Activated CD4-positive, alpha-beta memory T cell treated with anti-CD3 and anti-CD28 coated beads for 36 hours (primary cell): ENCODE measurements around the gene CACNA1C. TPM values are rescaled to one million over a fixed set of nuclear protein-coding genes. Genes with fewer than 3 reads are reported as not detected.

Source experiments
- CTCF ChIA-PET: fragments of 350-600 bp; sonication (Branson Sonifier 250); formaldehyde crosslinking; loops from one replicate; lab custom pipeline; 2021; ENCODE audit warnings: antibody characterized with exemption, inconsistent platforms; lab: Charles Lee
- POLR2A ChIA-PET: fragments of 350-600 bp; sonication (Branson Sonifier 250); formaldehyde crosslinking; loops from one replicate; lab custom pipeline; 2021; ENCODE audit warnings: antibody characterized with exemption; lab: Charles Lee
- DNase-seq: peaks from one replicate; pipeline ENCODE4 v3.0.0-alpha.2; 2020
- H3K27ac Mint-ChIP-seq: one replicate; pipeline ENCODE4 v1.8.0; 2021; ENCODE audit warnings: mixed read lengths
- H3K27me3 Mint-ChIP-seq: one replicate; pipeline ENCODE4 v1.8.0; 2021; ENCODE audit warnings: mixed read lengths
- H3K36me3 Mint-ChIP-seq: one replicate; pipeline ENCODE4 v1.8.0; 2021; ENCODE audit warnings: mixed read lengths
- H3K4me1 Mint-ChIP-seq: one replicate; pipeline ENCODE4 v1.8.0; 2021; ENCODE audit warnings: low read depth, mixed read lengths
- H3K4me3 Mint-ChIP-seq: one replicate; pipeline ENCODE4 v1.8.0; 2021; ENCODE audit warnings: mild to moderate bottlenecking, mixed read lengths
- H3K9me3 Mint-ChIP-seq: one replicate; pipeline ENCODE4 v1.8.0; 2021; ENCODE audit warnings: mixed read lengths
- intact Hi-C: fragments of 100-400 bp; cut with micrococcal nuclease; formaldehyde crosslinking; loops from one replicate; pipeline ENCODE4 v1.15.1; 2023
- total RNA-seq, 2 experiments: library from RNA; stranded (reverse); gene quantifications; one replicate each; pipeline ENCODE4 v1.2.3, GENCODE V29; 2021

Gene CACNA1C
- total RNA-seq, 2 experiments from 2014 or later = 0.07 to 0.12 TPM

DNA sequence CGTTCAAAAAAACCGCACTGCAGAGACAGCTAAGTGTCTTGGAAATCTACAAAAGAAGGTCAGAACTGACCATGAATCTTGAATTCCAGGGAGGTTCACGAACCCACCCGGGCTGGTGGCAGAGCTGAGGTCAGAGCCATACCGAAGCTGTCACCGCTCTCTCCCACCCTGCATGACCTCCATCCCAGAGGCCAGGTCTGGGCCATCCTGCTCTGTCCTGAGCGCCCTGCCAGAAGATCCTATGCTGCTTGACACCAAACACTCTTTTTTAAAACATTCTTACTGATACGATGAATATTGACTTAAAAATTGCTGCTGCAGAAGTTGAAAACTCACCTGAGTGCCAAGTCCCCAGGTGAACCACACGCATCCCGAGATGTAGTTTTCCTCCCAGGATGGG is 412.9 kb downstream of the CACNA1C start:
- Mint-ChIP-seq H3K4me1 (no peaks in the 10 kb centered on the region), H3K27me3 (no peaks in the 10 kb centered on the region), H3K9me3 (no peaks in the 10 kb centered on the region), H3K27ac (no peak overlapping the region), H3K4me3 (no peak overlapping the region), H3K36me3 (no peaks in the 10 kb centered on the region)
- CTCF ChIA-PET = no interaction called here
- intact Hi-C loops = no loop called here
- no peak for DNase-seq
- POLR2A ChIA-PET = no interaction called here

GRCh38 chr12:2466211-2466610 is 413.4 kb downstream of the CACNA1C start:
- ChIA-PET CTCF (no interaction called here), POLR2A (no interaction called here)
- Mint-ChIP-seq H3K9me3 (no peaks in the 10 kb centered on the region), H3K27me3 (no peaks in the 10 kb centered on the region), H3K27ac (no peak overlapping the region), H3K36me3 (no peaks in the 10 kb centered on the region), H3K4me1 (no peaks in the 10 kb centered on the region), H3K4me3 (no peak overlapping the region)
- DNase-seq = no peak
- intact Hi-C loops = no loop called here

DNA sequence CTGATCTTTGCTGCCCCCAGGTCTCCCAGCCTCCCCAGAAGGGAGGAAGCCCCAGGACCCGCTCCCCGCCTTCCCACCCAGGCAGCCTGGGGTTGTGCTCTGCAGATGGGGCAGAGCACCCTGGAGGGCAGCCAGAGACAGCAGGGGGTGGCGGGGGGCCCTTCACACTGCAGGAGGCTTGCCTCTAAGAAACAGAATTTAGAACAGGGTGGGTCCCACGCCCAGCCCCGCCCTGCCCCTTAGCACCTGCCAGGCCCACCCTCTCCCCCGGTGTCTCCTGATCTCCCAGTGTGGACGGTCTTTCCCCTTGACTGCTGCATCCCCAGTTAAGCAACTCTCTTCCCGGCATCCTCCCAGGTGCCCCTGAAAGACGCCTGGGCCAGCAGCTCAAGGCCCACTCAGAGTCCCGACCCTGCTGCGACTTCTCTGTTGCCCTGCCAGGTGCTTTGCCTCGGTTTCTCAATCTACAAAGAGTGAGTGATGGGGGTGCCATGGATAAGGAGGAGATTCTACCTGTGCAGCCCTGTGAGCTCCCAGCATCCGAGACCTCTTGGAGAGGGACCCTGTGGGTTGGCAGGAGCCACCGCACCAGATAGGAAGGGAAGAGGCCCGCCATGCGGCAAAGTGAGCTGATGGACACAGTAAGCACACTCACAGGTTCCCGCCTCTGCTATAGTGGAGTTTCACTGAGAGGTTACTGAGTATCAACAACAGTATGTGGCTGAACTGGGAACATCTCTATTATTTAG is 414.8 kb downstream of the CACNA1C start:
- Mint-ChIP-seq H3K4me1 (no peaks in the 10 kb centered on the region), H3K27me3 (peaks cover 3% of the 10 kb centered on the region), H3K4me3 (no peak overlapping the region), H3K9me3 (no peaks in the 10 kb centered on the region), H3K27ac (no peak overlapping the region), H3K36me3 (no peaks in the 10 kb centered on the region)
- CTCF ChIA-PET = no interaction called here
- POLR2A ChIA-PET = no interaction called here
- no peak for DNase-seq
- intact Hi-C loops = no loop called here

DNA sequence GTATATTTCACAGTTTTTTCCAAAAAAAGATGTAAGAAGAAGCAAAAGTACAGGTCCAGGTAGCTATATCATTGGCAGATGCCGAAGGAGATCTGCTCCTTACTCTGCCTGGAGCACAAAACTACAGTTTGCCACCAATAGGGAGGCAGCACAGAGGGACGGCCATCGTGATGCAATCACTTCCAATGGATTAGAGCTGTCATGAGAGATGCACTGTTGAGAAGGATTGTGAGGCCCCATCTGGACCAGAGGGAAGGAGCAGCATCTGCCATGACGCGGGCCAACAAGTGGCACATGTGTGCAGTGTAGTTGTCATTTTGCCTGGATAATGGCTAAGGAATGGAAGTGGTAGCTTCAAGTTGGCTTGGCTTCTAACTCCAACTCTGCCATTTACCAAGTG is 423.2 kb downstream of the CACNA1C start:
- intact Hi-C loops = no loop called here
- no peaks in the 10 kb centered on the region for H3K36me3 Mint-ChIP-seq
- ChIA-PET POLR2A (no interaction called here), CTCF (no interaction called here)
- no peaks in the 10 kb centered on the region for H3K4me1 Mint-ChIP-seq
- no peak overlapping the region for H3K4me3 Mint-ChIP-seq
- H3K9me3 Mint-ChIP-seq = no peaks in the 10 kb centered on the region
- no peak overlapping the region for H3K27ac Mint-ChIP-seq
- peaks cover 5% of the 10 kb centered on the region for H3K27me3 Mint-ChIP-seq
- DNase-seq = no peak

- CTCF ChIA-PET = interaction anchor here (0.6 to 0.7 kb wide), 2 partner anchors 82 to 408 kb away, joined by 3 read pairs; no protein-coding TSS in a partner anchor
- POLR2A ChIA-PET = no interaction called here
- DNase-seq = peak; percentile 13
- H3K4me1 Mint-ChIP-seq = no peaks in the 10 kb centered on the region
- no peak overlapping the region for H3K27ac Mint-ChIP-seq
- peaks cover 2% of the 10 kb centered on the region for H3K27me3 Mint-ChIP-seq
- intact Hi-C loops = no loop called here
- no peaks in the 10 kb centered on the region for H3K36me3 Mint-ChIP-seq
- no peaks in the 10 kb centered on the region for H3K9me3 Mint-ChIP-seq
- no peak overlapping the region for H3K4me3 Mint-ChIP-seq
These were observed 424.4 kb downstream of the CACNA1C start for GRCh38 chr12:2477009-2477766.

- no peaks in the 10 kb centered on the region for H3K9me3 Mint-ChIP-seq
- no peaks in the 10 kb centered on the region for H3K36me3 Mint-ChIP-seq
- no peaks in the 10 kb centered on the region for H3K4me1 Mint-ChIP-seq
- no peak overlapping the region for H3K4me3 Mint-ChIP-seq
- CTCF ChIA-PET = no interaction called here
- DNase-seq = no peak
- intact Hi-C loops = no loop called here
- H3K27me3 Mint-ChIP-seq = peaks cover 1% of the 10 kb centered on the region
- POLR2A ChIA-PET = no interaction called here
- H3K27ac Mint-ChIP-seq = no peak overlapping the region
These were observed 427.2 kb downstream of the CACNA1C start for GRCh38 chr12:2479851-2480535.

GRCh38 chr12:2481346-2481745 is 428.6 kb downstream of the CACNA1C start:
- no peaks in the 10 kb centered on the region for H3K36me3 Mint-ChIP-seq
- H3K4me1 Mint-ChIP-seq = no peaks in the 10 kb centered on the region
- H3K27me3 Mint-ChIP-seq = peaks cover 1% of the 10 kb centered on the region
- ChIA-PET CTCF (no interaction called here), POLR2A (no interaction called here)
- H3K27ac Mint-ChIP-seq = no peak overlapping the region
- no peaks in the 10 kb centered on the region for H3K9me3 Mint-ChIP-seq
- no peak for DNase-seq
- intact Hi-C loops = no loop called here
- H3K4me3 Mint-ChIP-seq = no peak overlapping the region

- no peaks in the 10 kb centered on the region for H3K4me1 Mint-ChIP-seq
- no peak for DNase-seq
- no peak overlapping the region for H3K4me3 Mint-ChIP-seq
- H3K9me3 Mint-ChIP-seq = no peaks in the 10 kb centered on the region
- H3K36me3 Mint-ChIP-seq = no peaks in the 10 kb centered on the region
- ChIA-PET CTCF (no interaction called here), POLR2A (no interaction called here)
- H3K27ac Mint-ChIP-seq = no peak overlapping the region
- intact Hi-C loops = no loop called here
- peaks cover 1% of the 10 kb centered on the region for H3K27me3 Mint-ChIP-seq
These were observed 429.2 kb downstream of the CACNA1C start for GRCh38 chr12:2481951-2482350.

DNA sequence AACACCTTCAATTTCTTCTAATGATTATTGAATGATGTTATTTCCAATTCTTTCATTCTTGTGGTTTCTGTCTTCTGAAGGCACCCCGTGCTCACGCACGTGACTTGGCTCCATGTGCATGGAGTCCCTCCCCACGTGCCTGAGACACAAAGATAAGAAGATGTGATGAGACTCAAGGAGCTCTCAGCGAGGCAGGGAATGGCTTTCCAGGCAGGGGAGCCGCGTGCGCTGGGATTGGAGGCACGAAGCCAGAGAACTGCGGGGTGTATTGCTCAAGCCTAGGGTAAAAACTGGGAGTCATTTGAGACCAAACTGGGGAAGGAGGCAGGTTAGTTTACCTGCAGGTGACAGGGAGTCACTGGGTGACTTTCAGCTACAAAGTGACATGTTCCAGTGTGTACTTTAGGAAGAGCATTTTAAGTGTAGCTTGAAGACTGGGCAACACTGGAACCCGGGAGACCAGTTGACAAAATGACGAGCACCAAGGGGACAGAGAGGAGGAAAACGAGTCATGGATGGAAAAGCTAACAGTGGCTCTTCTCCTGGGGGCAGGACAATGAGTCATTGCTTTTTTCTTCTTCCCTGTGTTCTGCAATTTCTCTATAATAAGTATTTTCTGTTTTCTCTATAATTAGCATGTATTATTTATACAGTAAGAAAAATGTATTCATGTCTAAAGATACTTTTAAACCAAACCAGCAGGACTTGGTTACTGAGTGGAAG is 430.3 kb downstream of the CACNA1C start:
- Mint-ChIP-seq H3K9me3 (no peaks in the 10 kb centered on the region), H3K27ac (no peak overlapping the region), H3K27me3 (peaks cover 1% of the 10 kb centered on the region), H3K4me1 (no peaks in the 10 kb centered on the region), H3K4me3 (no peak overlapping the region), H3K36me3 (no peaks in the 10 kb centered on the region)
- POLR2A ChIA-PET = no interaction called here
- CTCF ChIA-PET = no interaction called here
- DNase-seq = no peak
- intact Hi-C loops = no loop called here

DNA sequence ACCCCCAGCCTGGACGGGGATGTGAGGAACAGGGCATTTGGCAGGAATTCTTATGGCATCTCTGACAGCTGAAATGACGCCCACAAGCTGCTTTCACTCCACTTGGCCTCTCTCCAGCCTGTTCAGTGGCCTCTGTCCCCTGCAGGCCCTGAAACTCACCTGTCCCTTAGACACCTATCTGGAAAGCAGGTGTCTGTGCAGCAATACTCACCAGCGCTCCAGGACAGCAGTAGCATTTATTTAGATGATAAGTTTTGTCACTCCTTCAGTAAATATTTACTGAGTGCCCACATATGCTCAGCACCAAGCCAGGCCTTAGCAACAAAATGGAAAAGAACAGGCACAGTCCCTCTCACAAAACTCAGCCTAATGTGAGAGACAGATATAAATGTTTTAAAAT is 430.9 kb downstream of the CACNA1C start:
- H3K27ac Mint-ChIP-seq = no peak overlapping the region
- DNase-seq = no peak
- no peaks in the 10 kb centered on the region for H3K4me1 Mint-ChIP-seq
- no peaks in the 10 kb centered on the region for H3K36me3 Mint-ChIP-seq
- intact Hi-C loops = no loop called here
- ChIA-PET POLR2A (no interaction called here), CTCF (no interaction called here)
- H3K4me3 Mint-ChIP-seq = no peak overlapping the region
- H3K9me3 Mint-ChIP-seq = no peaks in the 10 kb centered on the region
- H3K27me3 Mint-ChIP-seq = peaks cover 1% of the 10 kb centered on the region

- Mint-ChIP-seq H3K9me3 (no peaks in the 10 kb centered on the region), H3K4me1 (no peaks in the 10 kb centered on the region), H3K4me3 (no peak overlapping the region), H3K27ac (no peak overlapping the region), H3K27me3 (peaks cover 1% of the 10 kb centered on the region), H3K36me3 (no peaks in the 10 kb centered on the region)
- no peak for DNase-seq
- ChIA-PET CTCF (no interaction called here), POLR2A (no interaction called here)
- intact Hi-C loops = no loop called here
These were observed 431.5 kb downstream of the CACNA1C start for GRCh38 chr12:2484141-2484776.

GRCh38 chr12:2485681-2486080 is 432.9 kb downstream of the CACNA1C start:
- no peak for DNase-seq
- Mint-ChIP-seq H3K27me3 (peaks cover 1% of the 10 kb centered on the region), H3K4me1 (no peaks in the 10 kb centered on the region), H3K9me3 (no peaks in the 10 kb centered on the region), H3K4me3 (no peak overlapping the region), H3K27ac (no peak overlapping the region), H3K36me3 (no peaks in the 10 kb centered on the region)
- intact Hi-C loops = no loop called here
- POLR2A ChIA-PET = no interaction called here
- CTCF ChIA-PET = no interaction called here
